Hematopoietic multipotent progenitor cell (in vitro differentiated cells): ENCODE results near the gene ADAMTS8. TPM values are rescaled to one million over a fixed set of nuclear protein-coding genes. Genes with fewer than 3 reads are reported as not detected.

ENCODE experiments used
- total RNA-seq: library from RNA; depleted of rRNA; stranded (reverse); fragments of >200 nt; gene quantifications from one replicate; pipeline ENCODE4 v1.2.3, GENCODE V29; 2012

ADAMTS8 gene
- total RNA-seq, 1 donor = not detected

Other genes starting within 250 kb of the ADAMTS8 start
- 62.5 TPM for gene ZBTB44, start 113.7 kb downstream of the ADAMTS8 start, total RNA-seq
- under 0.01 TPM for gene ADAMTS15, start 20.0 kb upstream of the ADAMTS8 start, total RNA-seq